ENCODE measurements around the gene ERFL. TPM values are rescaled to one million over a fixed set of nuclear protein-coding genes. Genes with fewer than 3 reads are reported as not detected.

Gene ERFL
- total RNA-seq, 2 donors from 2014 or later = 0.36 to 1.9 TPM

- TF ChIP-seq POLR2AphosphoS5 (IDR thresholded peaks at IDR 0.05) (peak; percentile 80), POLR2A (IDR thresholded peaks at IDR 0.05) (no peak)
- peak overlapping the region in 1 of 2 donors; percentile 25 for H3K4me3 ChIP-seq
- 50% methylated on average over 17 of the region's 30 CpGs for WGBS
- H3K9me3 ChIP-seq = no peaks in the 10 kb centered on the region
- DNase-seq (ENCODE audit: low spot score) = peak; percentile 77
- peaks cover 2 to 19% of the 10 kb centered on the region in 2 donors for H3K36me3 ChIP-seq
- H3K4me1 ChIP-seq (replicated peaks) = peaks cover 5% of the 10 kb centered on the region
- H3K27ac ChIP-seq = peak overlapping the region; percentile 60 to 72
- no peaks in the 10 kb centered on the region for H3K27me3 ChIP-seq (replicated peaks; ENCODE audit: insufficient read depth)
- intact Hi-C loops (cut with DNase I) = no loop called here
Measured at GRCh38 chr19:41904118-41904870, 24.0 kb downstream of the ERFL start.

DNA sequence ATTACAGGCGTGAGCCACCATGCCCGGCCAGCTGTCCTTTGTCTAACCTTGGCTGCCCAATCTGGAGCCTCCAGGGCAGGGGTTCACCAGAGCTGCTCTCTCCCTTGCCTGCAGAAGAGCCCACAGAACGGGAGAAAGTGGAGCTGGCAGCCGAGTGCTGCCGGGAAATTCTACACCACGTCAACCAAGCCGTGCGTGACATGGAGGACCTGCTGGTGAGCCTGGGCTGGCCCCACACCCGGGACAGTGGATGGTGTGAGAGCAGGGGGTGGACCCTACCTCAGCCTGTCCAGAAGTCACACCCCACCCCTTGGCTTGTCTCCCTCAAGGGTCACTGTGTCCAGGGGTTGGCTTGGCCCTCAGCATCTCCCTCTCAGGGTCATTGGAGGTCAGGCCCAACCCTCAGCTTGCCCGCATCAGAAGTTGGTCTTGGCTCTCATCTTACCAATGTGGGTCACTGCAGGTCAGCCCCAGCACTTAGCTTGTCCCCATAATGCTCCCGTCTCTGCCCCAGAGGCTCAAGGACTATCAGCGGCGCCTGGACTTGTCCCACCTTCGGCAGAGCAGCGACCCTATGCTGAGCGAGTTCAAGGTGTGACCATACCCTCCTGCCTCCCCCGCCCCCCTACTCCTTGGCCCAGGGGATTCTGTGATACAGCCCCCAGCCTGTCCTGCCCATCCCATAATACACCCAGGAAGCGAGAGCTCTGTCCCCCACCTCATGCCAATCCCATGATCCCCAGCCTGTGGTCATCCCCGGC lies 24.9 kb downstream of the ERFL start:
- H3K9me3 ChIP-seq = no peaks in the 10 kb centered on the region
- H3K4me1 ChIP-seq (replicated peaks) = peaks cover 5% of the 10 kb centered on the region
- H3K27ac ChIP-seq = peak overlapping the region; percentile 54 to 72
- intact Hi-C loops (cut with DNase I) = no loop called here
- WGBS = 87% methylated on average over 19 of the region's 19 CpGs
- H3K27me3 ChIP-seq (replicated peaks; ENCODE audit: insufficient read depth) = no peaks in the 10 kb centered on the region
- peaks cover 2 to 19% of the 10 kb centered on the region in 2 donors for H3K36me3 ChIP-seq
- no peak for DNase-seq (ENCODE audit: low spot score)
- TF ChIP-seq, protein P1, sequence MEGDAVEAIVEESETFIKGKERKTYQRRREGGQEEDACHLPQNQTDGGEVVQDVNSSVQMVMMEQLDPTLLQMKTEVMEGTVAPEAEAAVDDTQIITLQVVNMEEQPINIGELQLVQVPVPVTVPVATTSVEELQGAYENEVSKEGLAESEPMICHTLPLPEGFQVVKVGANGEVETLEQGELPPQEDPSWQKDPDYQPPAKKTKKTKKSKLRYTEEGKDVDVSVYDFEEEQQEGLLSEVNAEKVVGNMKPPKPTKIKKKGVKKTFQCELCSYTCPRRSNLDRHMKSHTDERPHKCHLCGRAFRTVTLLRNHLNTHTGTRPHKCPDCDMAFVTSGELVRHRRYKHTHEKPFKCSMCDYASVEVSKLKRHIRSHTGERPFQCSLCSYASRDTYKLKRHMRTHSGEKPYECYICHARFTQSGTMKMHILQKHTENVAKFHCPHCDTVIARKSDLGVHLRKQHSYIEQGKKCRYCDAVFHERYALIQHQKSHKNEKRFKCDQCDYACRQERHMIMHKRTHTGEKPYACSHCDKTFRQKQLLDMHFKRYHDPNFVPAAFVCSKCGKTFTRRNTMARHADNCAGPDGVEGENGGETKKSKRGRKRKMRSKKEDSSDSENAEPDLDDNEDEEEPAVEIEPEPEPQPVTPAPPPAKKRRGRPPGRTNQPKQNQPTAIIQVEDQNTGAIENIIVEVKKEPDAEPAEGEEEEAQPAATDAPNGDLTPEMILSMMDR (IDR thresholded peaks at IDR 0.05) = no peak
- TF ChIP-seq POLR2A (IDR thresholded peaks at IDR 0.05) = no peak
- TF ChIP-seq POLR2AphosphoS5 (IDR thresholded peaks at IDR 0.05) = no peak
- H3K4me3 ChIP-seq = no peak overlapping the region

- no peak overlapping the region for H3K4me3 ChIP-seq
- peaks cover 2 to 19% of the 10 kb centered on the region in 2 donors for H3K36me3 ChIP-seq
- H3K9me3 ChIP-seq = no peaks in the 10 kb centered on the region
- intact Hi-C loops (cut with DNase I) = no loop called here
- DNase-seq (ENCODE audit: low spot score) = no peak
- 91% methylated on average over 14 of the region's 17 CpGs for WGBS
- H3K4me1 ChIP-seq (replicated peaks) = peaks cover 5% of the 10 kb centered on the region
- H3K27me3 ChIP-seq (replicated peaks; ENCODE audit: insufficient read depth) = no peaks in the 10 kb centered on the region
- H3K27ac ChIP-seq = no peak overlapping the region
- no peak for TF ChIP-seq POLR2A (IDR thresholded peaks at IDR 0.05)
- TF ChIP-seq, protein P1 (IDR thresholded peaks at IDR 0.05) = no peak
- no peak for TF ChIP-seq POLR2AphosphoS5 (IDR thresholded peaks at IDR 0.05)
Measured at GRCh38 chr19:41902594-41902993, 25.7 kb downstream of the ERFL start.

- peaks cover 2 to 19% of the 10 kb centered on the region in 2 donors for H3K36me3 ChIP-seq
- no peaks in the 10 kb centered on the region for H3K9me3 ChIP-seq
- DNase-seq (ENCODE audit: low spot score) = no peak
- 93% methylated on average over 21 of the region's 21 CpGs for WGBS
- H3K4me1 ChIP-seq (replicated peaks) = peaks cover 5% of the 10 kb centered on the region
- TF ChIP-seq, protein P1 (IDR thresholded peaks at IDR 0.05) = no peak
- TF ChIP-seq POLR2A (IDR thresholded peaks at IDR 0.05) (no peak), POLR2AphosphoS5 (IDR thresholded peaks at IDR 0.05) (no peak)
- no peaks in the 10 kb centered on the region for H3K27me3 ChIP-seq (replicated peaks; ENCODE audit: insufficient read depth)
- intact Hi-C loops (cut with DNase I) = no loop called here
- H3K27ac ChIP-seq = no peak overlapping the region
- no peak overlapping the region for H3K4me3 ChIP-seq
Measured at GRCh38 chr19:41901707-41902360, 26.4 kb downstream of the ERFL start.

GRCh38 chr19:41898235-41898634 lies 30.0 kb downstream of the ERFL start:
- no peaks in the 10 kb centered on the region for H3K27me3 ChIP-seq (replicated peaks; ENCODE audit: insufficient read depth)
- intact Hi-C loops (cut with DNase I) = no loop called here
- 94% methylated on average over 15 of the region's 15 CpGs for WGBS
- H3K9me3 ChIP-seq = no peaks in the 10 kb centered on the region
- no peak for TF ChIP-seq POLR2A (IDR thresholded peaks at IDR 0.05)
- TF ChIP-seq, protein P1 (IDR thresholded peaks at IDR 0.05) = no peak
- no peak for TF ChIP-seq POLR2AphosphoS5 (IDR thresholded peaks at IDR 0.05)
- no peak overlapping the region for H3K27ac ChIP-seq
- DNase-seq (ENCODE audit: low spot score) = no peak
- no peaks in the 10 kb centered on the region for H3K4me1 ChIP-seq (replicated peaks)
- H3K4me3 ChIP-seq = no peak overlapping the region
- H3K36me3 ChIP-seq = peaks cover 2 to 18% of the 10 kb centered on the region in 2 donors

Measured in prostate gland (tissue), 2 donors.